ENCODE measurements around the gene RNASEH1.

RNASEH1 gene

DNA sequence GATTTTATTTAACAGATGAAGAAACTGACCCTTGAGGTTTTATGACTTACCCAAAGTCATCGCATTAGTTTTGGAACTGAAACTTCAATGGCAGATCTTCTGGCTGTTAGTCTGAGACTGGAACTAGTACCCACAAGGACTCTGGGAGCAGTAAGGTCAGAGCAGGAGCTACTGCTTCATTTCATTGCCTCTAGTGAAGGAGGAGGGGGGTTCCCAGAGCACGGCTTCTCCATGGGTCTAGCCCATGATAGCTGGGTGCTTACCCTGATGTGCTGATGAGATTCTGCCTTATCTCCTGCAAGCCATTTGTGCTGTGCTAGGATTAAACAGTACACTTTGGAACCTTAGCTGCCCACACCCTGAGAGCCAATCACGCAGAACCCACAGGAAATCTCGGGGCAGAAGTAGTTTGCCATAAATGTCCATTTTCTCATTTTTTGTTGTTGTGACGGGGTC, 5.4 kb upstream of the RNASEH1 start:
- DNase-seq (ENCODE audit: low read depth in 2 of 2, low spot score in 1 of 2): no peak

DNA sequence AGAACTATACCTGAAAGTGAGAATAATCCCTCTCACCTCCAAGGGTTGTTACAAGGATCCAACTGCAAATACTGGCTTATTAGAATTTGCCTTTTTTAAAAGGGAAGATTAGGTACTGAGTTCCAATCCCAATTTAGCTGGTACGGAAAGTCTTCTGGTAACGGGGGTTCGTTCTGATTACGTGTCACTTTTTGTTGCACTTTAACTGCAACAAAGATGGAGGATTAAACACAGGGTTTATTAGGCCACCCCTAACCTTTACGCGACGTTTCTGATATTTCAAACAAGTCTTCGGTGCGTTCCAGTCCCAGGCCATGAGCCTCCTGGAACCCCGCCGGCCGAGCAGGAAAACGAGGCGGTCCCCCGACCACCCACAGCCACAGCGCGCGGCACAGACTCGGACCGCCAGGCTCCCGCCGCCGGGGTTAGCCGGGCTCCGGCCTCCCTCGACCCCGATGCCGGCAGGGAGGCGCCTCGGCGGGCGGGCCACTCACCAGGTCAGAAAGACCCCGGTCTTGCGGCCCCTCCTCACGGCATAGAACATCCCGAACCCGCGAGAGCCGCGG, 411 bp downstream of the RNASEH1 start:
- DNase-seq (ENCODE audit: low read depth in 2 of 2, low spot score in 1 of 2): no peak

DNA sequence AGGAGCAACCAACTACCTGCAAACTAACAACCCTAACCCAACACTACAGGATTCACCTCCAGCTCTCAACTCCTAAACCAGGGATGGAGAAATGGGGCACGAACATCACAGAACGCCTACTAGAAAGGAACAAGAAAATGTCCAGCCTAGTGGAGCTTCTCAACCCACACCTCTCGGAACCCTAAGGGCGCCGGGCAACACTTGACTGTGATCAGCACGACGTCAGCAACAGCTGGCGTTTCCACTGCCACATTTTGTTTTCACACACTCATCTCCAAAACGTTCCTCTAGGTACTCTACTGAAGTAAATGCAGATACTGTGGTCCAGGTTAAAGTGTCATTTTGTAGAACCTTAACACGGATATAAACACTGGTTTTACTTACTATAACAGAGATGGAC, 4.2 kb downstream of the RNASEH1 start:
- no peak for DNase-seq (ENCODE audit: low read depth in 2 of 2, low spot score in 1 of 2)

DNA sequence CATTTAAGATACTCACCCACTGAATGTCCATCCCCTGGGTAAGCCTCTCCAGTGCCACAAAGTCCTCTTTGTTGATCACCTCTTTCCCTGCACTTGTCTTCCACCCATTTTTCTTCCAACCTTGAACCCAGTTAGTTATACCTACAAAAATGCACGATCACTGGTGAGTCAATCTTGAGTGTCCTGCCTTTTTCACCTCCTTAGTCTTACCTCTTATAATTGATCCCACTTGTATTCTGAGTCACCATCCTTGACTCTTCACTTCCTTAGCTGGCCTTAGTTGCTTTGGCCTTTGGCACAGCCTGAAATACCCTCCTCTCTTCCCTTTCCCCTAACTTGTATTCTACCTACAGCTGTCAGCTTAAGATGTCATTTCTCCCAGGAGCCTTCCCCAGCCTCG, 10.2 kb downstream of the RNASEH1 start:
- no peak for DNase-seq (ENCODE audit: low read depth in 2 of 2, low spot score in 1 of 2)

DNA sequence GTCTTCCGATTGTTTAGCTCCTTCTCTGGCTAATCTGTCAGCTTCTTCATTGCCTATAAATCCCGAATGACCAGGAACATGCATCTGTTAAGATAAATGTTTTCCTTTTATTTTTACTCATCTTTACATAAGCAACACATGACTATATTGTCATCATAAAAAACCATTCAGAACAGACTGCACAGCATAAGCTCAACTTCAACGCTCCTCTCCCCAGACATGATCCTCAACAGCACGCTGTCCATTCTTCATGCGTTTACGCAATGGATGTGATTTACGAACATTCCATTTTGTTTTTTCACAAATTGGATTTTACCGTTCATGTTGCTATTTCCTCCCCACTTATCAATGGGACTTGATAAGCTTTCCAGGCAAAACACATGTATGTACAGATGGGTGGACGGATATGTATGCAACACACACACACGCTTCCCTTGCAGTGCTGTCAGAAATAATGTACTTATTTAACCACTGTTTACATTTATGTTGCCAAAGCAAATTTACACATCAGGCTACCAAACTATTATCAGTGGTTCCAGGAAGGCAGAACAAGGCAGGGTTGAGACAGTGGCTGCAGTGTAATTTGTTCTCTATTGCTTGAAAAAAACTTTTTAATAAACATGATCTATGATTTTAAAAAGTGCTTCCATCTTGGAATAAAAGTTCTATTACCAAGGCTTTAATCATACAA, 12.2 kb downstream of the RNASEH1 start:
- no peak for DNase-seq (ENCODE audit: low read depth in 2 of 2, low spot score in 1 of 2)

DNA sequence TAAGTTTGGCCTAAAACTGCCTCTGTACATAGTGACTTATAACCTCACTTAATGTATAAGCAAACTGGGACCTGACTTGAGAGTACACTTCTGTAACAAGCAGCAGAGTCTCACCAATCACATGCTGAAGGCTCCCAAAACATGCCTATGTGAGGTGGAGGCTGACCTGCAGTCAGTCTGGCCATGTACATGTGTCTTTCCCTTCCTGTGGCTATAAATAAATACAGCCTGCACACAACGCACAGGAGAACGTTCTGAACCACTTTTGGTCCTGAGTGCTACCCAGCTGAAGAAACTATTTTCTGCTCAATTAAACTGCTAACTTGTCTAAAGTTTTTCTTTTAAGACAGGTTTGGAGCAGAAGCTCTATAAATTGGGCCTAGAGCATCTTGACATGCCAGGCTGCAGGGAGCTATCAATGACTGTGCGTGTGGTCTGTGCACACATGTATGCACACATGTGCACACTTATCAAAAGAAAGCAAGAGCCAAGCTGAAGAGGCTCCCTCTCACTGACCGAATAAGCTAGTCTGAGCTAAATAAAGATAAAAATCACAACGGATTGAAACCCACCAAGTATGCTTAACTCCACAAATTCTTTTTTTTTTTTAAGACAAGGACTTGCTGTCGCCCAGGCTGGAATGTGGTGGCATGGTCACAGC, 15.0 kb downstream of the RNASEH1 start:
- DNase-seq (ENCODE audit: low read depth in 2 of 2, low spot score in 1 of 2): no peak

DNA sequence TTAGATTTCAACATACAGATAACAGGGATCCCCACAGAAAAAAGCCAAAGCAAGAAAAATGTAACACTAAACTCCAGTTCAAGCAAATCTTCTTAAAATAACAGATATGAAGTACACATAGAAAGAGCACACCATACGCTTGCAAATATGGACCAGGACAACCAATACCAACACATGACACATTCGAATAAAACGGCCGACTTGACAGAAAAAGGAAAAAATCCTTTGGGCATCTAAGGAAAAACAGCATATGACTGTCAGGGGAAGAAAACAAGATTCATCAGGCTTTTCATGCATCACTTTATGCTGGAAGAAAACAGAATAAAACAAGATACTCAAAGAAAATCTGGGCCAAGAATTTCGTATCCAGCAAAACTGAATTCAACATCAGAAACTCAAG, 16.0 kb downstream of the RNASEH1 start:
- DNase-seq (ENCODE audit: low read depth in 2 of 2, low spot score in 1 of 2): no peak

DNA sequence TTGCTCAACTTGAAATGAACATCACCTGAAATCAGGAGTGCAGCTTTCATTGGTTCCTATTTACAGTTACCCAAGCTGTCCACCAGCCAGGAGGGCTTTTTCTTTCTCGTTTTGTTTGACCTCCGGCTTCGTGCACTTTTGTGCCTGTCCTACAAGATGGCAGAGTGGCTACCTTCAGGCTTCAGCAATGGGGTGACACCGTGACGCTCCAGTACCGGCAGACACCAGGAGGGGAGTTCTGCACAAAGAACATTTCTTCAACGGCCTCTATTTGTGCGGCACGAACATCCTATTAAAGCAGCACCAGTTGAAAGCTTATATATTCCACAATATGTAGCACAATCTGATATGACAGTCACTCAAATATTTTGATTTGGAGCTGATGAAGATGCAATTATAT, 18.3 kb downstream of the RNASEH1 start:
- no peak for DNase-seq (ENCODE audit: low read depth in 2 of 2, low spot score in 1 of 2)

DNA sequence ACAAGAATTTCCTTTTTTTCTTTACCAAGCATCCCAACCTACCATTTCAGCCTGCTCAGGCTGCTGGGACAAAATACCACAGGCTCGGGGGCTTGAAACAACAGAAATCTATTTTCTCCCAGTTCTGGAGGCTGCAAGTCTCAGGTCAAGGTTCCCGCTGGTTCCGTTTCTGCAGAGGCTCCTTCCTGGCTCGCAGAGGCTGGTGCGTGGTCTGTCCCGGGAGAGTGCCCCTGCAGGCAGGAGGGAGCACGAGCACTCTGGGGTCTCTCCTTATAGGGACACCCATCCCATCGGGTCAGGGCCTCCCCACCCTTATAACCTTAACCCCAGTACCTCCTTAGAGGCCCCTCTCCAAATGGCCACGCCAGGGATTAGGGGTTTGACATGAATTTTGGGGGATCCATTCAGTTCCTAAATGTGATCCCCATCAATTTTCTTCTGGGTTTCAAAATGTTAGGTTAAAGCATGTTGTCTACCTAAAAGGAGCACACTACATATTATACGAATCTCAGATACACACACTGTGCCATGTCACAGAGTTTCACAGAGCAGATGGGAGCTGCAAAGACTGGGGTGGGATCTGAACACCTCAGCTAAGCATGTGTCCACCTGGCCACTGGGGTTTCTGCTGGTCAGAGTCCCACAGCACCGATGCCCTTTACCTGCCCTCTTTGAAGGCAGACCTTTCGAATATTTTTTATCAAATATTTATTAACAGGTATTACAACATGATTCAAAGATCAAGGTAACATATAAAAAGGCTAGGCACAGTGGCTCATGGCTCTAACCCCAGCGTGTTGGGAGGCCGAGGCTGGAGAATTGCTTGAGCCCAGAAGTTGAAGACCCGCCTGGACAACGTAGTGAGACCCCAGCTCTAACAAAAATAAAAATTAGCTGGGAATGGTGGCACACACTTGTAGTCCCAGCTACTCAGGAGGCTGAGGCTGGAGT, 21.2 kb downstream of the RNASEH1 start:
- DNase-seq (ENCODE audit: low read depth in 2 of 2, low spot score in 1 of 2): no peak

DNA sequence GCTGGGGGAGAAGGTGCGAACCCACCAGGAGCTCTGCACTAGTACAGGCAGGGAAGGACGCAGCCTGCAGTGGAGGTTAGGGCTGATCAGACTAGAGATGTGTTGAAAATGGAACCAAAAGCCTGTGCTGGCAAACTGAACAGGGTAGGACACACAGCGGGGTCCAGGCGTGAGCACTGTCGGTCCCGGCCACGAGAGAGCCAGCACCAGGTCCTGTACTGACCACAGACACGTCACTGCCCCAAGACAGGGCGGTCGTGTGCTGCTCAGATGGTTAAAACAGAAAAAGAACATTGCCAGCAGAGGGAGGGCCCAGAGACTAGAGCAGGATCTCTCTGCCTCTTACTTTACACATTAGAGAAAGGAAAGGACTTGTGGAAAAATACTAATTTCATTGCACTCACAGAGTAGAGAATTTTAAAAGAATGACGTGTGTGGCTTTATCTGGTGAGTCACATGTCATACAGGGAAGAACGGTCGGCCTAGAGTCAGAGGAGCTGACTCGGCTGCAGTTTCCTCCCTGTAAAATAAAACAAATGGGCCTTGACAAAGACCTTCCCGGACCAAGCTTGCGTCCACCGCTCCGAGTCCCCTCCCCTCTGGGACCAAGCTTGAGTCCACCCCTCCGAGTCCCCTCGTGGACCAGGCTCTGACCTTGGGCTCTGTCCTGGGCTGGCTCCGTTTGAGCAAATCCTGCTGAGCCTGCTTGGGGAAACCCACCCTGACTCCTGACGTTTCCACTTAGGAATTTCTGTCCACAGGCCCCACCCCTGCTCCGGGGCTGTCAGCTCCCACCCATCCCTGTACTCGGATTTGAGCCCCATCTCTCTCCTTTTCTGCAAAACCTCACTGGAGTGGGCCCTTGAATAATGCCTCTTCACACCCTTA, 22.1 kb downstream of the RNASEH1 start:
- DNase-seq (ENCODE audit: low read depth in 2 of 2, low spot score in 1 of 2): no peak

DNA sequence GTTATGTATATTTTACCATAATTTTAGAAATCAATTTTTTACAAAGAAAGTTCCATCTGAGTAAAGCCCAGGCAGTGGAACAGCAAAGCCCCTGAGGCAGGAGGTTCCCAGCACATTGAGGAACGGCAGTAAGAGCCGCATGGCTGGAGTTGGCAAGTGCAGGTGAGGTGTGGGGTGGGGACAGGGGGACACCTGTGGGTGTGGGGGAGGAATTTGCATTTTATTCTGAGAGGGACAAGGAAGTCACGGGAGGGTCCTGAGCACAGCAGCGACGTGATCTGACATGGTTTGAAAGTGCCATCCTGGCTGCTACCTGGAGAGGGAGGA, 22.7 kb downstream of the RNASEH1 start:
- DNase-seq (ENCODE audit: low read depth in 2 of 2, low spot score in 1 of 2): no peak

DNA sequence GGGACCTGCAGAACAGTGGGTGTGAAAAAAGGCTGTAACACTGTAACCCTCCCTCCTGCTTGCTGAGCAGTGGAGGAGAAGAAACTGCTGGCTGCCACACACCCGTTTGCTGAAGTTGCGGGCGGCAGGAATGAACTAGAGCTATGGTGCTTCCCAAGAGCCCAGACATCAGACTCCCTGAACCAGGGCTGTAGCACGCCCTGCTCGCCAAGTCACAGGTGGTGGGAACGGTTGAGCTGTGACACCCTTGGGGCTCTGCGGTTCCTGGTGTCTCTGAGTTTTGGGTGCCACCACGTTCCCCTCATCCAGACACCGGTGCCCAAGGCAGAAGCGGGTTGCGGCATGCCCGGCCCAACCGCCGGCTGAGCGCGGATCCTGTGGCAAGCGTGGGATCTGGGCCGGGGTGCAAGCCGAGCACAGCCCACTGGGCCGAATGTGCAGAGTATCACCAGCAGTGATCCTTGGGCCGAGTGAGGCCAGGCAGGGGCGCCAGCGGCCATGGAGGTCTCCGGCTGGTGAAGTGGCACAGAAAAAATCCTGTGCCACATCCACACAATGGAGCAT, 23.8 kb downstream of the RNASEH1 start:
- DNase-seq (ENCODE audit: low read depth in 2 of 2, low spot score in 1 of 2): no peak

DNA sequence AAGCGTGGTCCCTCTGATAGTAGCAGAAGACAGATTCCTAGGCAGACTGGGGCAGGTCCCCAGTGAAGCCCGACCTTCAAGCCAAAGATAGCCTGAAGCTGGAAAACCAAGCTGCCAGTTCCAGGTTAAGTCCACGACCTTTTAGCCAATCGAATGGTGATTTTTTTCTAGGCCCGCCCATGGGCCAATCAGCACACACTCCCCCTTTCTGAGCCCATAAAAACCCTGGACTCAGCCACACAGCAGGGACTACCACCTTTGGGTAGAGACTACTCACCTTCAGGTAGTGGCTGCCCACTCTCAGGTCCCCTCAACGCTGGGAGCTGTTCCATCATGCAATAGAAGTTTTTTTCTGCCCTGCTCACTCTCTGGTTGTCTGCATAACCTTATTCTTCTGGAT, 24.3 kb downstream of the RNASEH1 start:
- no peak for DNase-seq (ENCODE audit: low read depth in 2 of 2, low spot score in 1 of 2)

DNA sequence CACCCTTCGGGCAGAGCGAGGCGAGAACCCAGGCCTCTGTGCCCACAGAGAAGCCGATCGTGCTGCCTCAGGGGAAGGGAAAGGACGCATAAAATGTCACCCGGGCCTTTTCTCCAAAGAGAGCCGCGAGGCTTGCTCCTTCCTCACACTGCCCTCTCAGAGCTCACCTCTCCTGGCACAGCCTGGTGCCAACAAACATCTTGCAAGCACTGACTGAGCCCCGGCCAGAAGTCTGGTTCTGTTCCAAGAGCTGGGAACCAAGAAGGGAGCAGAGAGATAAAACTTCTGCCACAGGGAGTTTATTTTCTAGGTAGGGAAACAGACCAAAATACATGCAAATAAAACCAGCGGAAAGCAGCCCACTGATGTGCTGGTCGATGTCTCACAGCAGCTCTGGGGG, 25.2 kb downstream of the RNASEH1 start:
- DNase-seq (ENCODE audit: low read depth in 2 of 2, low spot score in 1 of 2): no peak

DNA sequence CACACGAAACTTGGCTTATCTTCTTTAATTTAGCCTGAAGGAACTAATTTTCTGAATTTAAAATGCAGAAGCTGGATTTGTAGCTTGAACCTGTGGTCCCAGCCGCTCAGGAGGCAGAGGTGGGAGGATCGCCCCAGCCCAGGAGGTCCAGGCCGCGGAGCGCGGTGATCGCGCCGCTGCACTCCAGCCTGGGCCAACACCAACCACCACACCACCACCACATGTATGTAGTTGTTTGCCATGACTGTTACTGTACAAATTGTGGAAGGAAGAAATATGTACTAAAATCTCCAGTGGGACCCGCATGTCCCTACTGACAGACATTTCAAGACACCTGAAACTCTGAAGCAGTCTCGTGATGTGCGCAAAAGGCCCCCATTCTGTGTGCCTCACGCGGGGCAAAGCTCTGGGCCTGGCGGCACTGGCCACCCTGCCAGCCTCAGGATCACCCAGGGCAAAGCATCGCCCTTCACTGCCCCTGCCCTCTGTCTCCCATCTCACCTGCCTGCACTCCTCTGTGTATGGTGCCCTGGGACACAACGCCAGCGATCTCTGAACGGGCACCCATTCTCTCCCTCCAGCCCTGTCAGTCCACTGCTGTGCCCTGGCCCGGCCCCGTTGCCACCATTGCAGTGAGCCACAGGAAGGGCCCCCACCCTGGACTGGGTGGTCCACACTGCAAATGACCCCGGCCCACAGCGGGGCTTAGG, 28.7 kb downstream of the RNASEH1 start:
- no peak for DNase-seq (ENCODE audit: low read depth in 2 of 2, low spot score in 1 of 2)

DNA sequence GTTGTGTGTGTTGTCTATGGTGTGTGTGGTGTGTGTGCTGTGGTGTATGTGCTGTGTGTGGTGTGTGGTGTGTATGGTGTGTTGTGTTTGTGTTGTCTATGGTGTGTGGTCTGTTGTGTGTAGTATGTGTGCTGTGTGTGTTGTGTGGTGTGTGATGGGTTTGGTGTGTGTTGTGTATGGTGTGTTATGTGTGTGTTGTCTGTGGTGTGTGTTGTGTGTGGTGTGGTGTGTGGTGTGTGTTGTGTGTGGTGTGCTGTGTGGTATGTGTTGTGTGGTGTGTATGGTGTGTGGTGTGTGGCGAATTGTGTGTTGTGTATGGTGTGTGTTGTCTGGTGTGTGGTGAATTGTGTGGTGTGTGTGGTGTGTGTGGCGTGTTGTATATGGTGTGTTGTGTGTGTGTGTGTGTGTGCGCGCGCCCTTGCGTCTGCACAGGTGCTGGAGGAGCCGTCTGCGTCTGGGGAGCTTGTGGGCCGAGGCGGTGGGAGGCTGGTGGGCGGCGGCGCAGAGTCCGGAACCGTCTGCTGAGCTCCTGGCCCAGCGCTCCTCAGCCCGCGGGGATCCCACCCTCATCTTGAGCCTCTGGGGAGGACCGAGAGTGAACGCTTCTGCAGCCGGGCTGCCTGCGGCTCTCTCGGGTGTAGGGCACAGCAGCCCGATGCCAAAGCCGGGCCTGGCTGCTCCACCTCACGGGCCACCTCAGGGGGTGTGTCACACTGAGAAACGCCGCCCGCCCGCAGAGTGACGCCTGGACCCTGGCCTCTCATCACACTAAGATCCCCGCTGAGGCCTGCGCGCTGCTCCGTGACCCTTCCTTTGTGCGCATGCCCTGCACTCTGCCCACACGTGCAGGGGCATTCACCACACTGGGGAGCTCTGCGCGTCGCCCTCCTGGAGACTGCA, 30.0 kb downstream of the RNASEH1 start:
- no peak for DNase-seq (ENCODE audit: low read depth in 2 of 2, low spot score in 1 of 2)

DNA sequence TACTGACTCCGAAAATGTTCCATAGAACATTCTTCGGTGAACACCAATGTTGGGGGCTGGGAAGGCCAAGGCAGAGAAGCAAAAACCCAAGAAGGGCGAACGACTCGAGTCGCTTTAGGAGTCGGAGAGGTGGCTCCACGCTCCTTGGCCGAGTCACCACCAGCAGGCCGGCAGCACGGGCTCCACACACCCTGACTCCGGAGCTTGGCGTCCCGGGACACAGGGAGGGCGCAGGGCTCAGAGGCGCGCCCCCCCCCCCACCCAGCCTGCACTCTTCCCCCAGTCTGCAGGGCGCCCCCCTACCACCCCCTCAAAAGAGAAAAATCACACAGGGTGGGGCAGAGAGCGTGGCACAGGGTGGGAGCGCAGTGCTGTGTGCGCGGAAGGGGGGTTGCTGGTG, 31.3 kb downstream of the RNASEH1 start:
- no peak for DNase-seq (ENCODE audit: low read depth in 2 of 2, low spot score in 1 of 2)

DNA sequence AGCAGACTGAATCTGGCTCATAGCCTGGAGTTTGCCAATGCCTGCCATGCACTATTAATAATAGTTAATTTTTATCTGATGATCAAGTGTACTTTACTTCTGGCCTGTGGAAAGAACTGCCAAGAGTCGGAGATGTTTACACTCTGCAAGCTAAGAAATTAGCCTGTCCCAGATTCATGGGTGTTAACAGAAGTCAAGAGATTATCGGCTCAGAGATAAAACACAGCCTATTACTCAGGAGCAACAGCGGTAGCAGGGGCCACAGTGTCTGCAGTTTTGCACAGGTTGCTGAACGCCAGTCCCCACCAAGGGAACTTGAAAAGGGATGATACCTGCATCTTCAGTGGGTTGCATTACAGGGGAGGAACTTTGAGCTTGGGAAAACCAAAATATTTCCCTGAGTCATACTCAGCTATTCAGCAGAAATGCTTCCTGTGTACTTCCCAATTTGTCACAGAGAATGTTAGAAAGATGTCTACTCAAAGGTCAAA, 34.5 kb downstream of the RNASEH1 start:
- DNase-seq (ENCODE audit: low read depth in 2 of 2, low spot score in 1 of 2): no peak

Measured in stimulated activated CD8-positive, alpha-beta memory T cell treated with anti-CD3 and anti-CD28 coated beads, Interleukin-4, amount 100 ng/mL, for 4 hours (primary cell).